ENCODE results near the gene CAPSL. TPM values are rescaled to one million over a fixed set of nuclear protein-coding genes. Genes with fewer than 3 reads are reported as not detected.
A peak's percentile ranks its signal among the peaks of the same experiment; 100 is the strongest.

The CAPSL gene
- total and polyA plus RNA-seq, 9 of the 15 experiments (the other 6 are each of a cell fraction or from before 2014, with no cell fraction given) = not detected

GRCh38 chr5:35963381-35963843 lies 25.0 kb upstream of the CAPSL start:
- WGBS (ENCODE audit: insufficient coverage, low coverage, missing lambda C conversion rate) = 3% methylated on average over 8 of the region's 8 CpGs
- in situ Hi-C loops (cut with MboI) = no loop called here
- TF ChIP-seq ARID2 (IDR thresholded peaks at IDR 0.05) (0 out of 2 replicates have a peak, but pooled peaks have one; percentile 31), MCM7 (IDR thresholded peaks at IDR 0.05) (no peak), CTCF (IDR thresholded peaks at IDR 0.05 in 2 of 3, conservative IDR thresholded peaks at IDR 0.05 in 1 of 3; ENCODE audit: insufficient read depth in 2 of 3, low read depth in 1 of 3, low read length in 3 of 3) (peak; percentile 69 to 90 (median 87)), ZNF512 (tag; IDR thresholded peaks at IDR 0.05) (peak; percentile 84), TAL1 (IDR thresholded peaks at IDR 0.05) (0 out of 2 replicates have a peak, but pooled peaks have one; percentile 4), AFF4 (CRISPR knock-in tag; IDR thresholded peaks at IDR 0.05) (no peak), MNT (conservative IDR thresholded peaks at IDR 0.05) (0 out of 4 replicates have a peak, but pooled peaks of 1 of the 2 experiments have one; percentile 19), POLR3G (IDR thresholded peaks at IDR 0.05; ENCODE audit: extremely low read depth, insufficient read length, insufficient replicate concordance) (no peak), EHMT2 (IDR thresholded peaks at IDR 0.05) (no peak), RBM34 (IDR thresholded peaks at IDR 0.05; ENCODE audit: borderline replicate concordance, insufficient read depth, low read length) (no peak)

More at GRCh38 chr5:35963381-35963843, 25.0 kb upstream of the CAPSL start:
- peak overlapping the region; percentile 53; the same call in 1 of the 2 replicates for H3K4me2 ChIP-seq (ENCODE audit: insufficient read depth, low read length)
- H3K4me3 ChIP-seq = no peak overlapping the region; the same call in 1 of the 2 replicates
- no peaks in the 10 kb centered on the region for H3K79me2 ChIP-seq (ENCODE audit: control insufficient read depth, insufficient read depth, low read length)
- BruUV-seq (replicated peaks) = no TSS peak
- FAIRE-seq (peak; percentile 51), DNase-seq (ENCODE audit: extremely low read depth in 1 of 4, low spot score in 3 of 4) (peak; percentile 48 to 58 (median 57)), ATAC-seq (peak; percentile 97)
- H4K20me1 ChIP-seq (replicated peaks; ENCODE audit: control insufficient read depth, insufficient read depth, low read length) = no peaks in the 10 kb centered on the region
- no peaks in the 10 kb centered on the region for H3K36me3 ChIP-seq (ENCODE audit: control insufficient read depth, insufficient read depth, low read length)
- H2AFZ ChIP-seq (ENCODE audit: low read depth, low read length) = peak overlapping the region; percentile 66
- no peaks in the 10 kb centered on the region for H3K9me1 ChIP-seq (ENCODE audit: control insufficient read depth, insufficient read depth, low read length)
- H3K9me3 ChIP-seq (replicated peaks; ENCODE audit: control insufficient read depth, insufficient read depth, low read depth, low read length) = no peaks in the 10 kb centered on the region
- ChIA-PET CTCF (ENCODE audit: low intra/inter-chr PET ratio) (interaction anchor here (0.6 to 0.7 kb wide), 2 partner anchors 451 to 1452 kb away, joined by 3 to 6 read pairs; no protein-coding TSS in a partner anchor), POLR2A (no interaction called here)
- no peak overlapping the region for H3K9ac ChIP-seq (ENCODE audit: insufficient read depth in 1 of 2, low read depth in 2 of 2, low read length in 2 of 2)
- intact Hi-C loops (cut with micrococcal nuclease) = loop anchor here (1.0 to 10.0 kb wide), 6 partner anchors 79 to 729 kb away; no protein-coding TSS in a partner anchor
- H3K27ac ChIP-seq (ENCODE audit: extremely low read depth, low read depth, low read length) = no peak overlapping the region
- no peaks in the 10 kb centered on the region for H3K4me1 ChIP-seq (replicated peaks in 1 of 2; ENCODE audit: control insufficient read depth in 2 of 2, insufficient read depth in 2 of 2, low read length in 2 of 2)
- H3K27me3 ChIP-seq (ENCODE audit: control insufficient read depth in 2 of 2, insufficient read depth in 2 of 2, low read length in 2 of 2) = no peaks in the 10 kb centered on the region; a peak in 1 of 5 replicates
